Keratinocyte (primary cell): ENCODE results near the gene NXN. TPM values are rescaled to one million over a fixed set of nuclear protein-coding genes. Genes with fewer than 3 reads are reported as not detected.
A peak's percentile ranks its signal among the peaks of the same experiment; 100 is the strongest.

Experiments used
- DNase-seq: peaks from one replicate; pipeline ENCODE4 v3.0.0-alpha.2; 2011; ENCODE audit warnings: low read depth, missing footprints, low spot score
- FAIRE-seq: peaks from 2 replicates; lab custom pipeline; 2011; peaks lifted over from hg19 to GRCh38; lab: Jason Lieb, UNC
- H2AFZ ChIP-seq: 2 replicates; pipeline ENCODE4 v1.6.0; 2012; ENCODE audit warnings: low read length, control low read depth, inconsistent platforms; ENCODE audit not compliant: control insufficient read depth
- H3K27ac ChIP-seq: 2 replicates; pipeline ENCODE4 v1.5.1; 2011; ENCODE audit warnings: low read length; ENCODE audit not compliant: control insufficient read depth, insufficient read depth
- H3K27me3 ChIP-seq: 3 replicates; pipeline ENCODE4 v1.6.0; 2011; ENCODE audit warnings: low read length; ENCODE audit not compliant: control insufficient read depth, insufficient read depth; ENCODE audit errors: extremely low read depth
- H3K36me3 ChIP-seq, 2 experiments: 2 replicates in 1 of 2; 3 replicates in 1 of 2; pipeline ENCODE4 v1.5.1; 2011; ENCODE audit warnings: low read length in 2 of 2, mild to moderate bottlenecking in 1 of 2; ENCODE audit not compliant: control insufficient read depth in 2 of 2, insufficient read depth in 2 of 2; ENCODE audit errors: extremely low read depth in 1 of 2
- H3K4me1 ChIP-seq: 3 replicates; pipeline ENCODE4 v1.5.1; 2011; ENCODE audit warnings: low read length; ENCODE audit not compliant: control insufficient read depth, insufficient read depth; ENCODE audit errors: extremely low read depth
- H3K4me2 ChIP-seq: 3 replicates; pipeline ENCODE4 v1.6.0; 2011; ENCODE audit warnings: low read depth, low read length; ENCODE audit not compliant: control insufficient read depth, insufficient read depth; ENCODE audit errors: extremely low read depth
- H3K4me3 ChIP-seq, 3 experiments: fragments of 200-600 bp in 1 of 3; sonication (generic) in 1 of 3; 2 replicates in 2 of 3; 3 replicates in 1 of 3; pipeline ENCODE4 v1.5.1; 2011 to 2016; ENCODE audit warnings: low read length in 3 of 3, mild to moderate bottlenecking in 3 of 3, control low read depth in 2 of 3, inconsistent platforms in 1 of 3, low read depth in 1 of 3, mixed read lengths in 1 of 3, mixed run types in 1 of 3, moderate library complexity in 1 of 3; ENCODE audit not compliant: control insufficient read depth in 2 of 3, insufficient read depth in 2 of 3; ENCODE audit errors: extremely low read depth in 1 of 3
- H3K79me2 ChIP-seq: 2 replicates; pipeline ENCODE4 v1.6.0; 2012; ENCODE audit warnings: low read length; ENCODE audit not compliant: control insufficient read depth, insufficient read depth
- H3K9ac ChIP-seq: 3 replicates; pipeline ENCODE4 v1.6.0; 2011; ENCODE audit warnings: low read length; ENCODE audit not compliant: control insufficient read depth, insufficient read depth; ENCODE audit errors: extremely low read depth
- H3K9me1 ChIP-seq: 3 replicates; pipeline ENCODE4 v1.6.0; 2011; ENCODE audit warnings: low read length; ENCODE audit not compliant: control insufficient read depth, insufficient read depth; ENCODE audit errors: extremely low read depth
- H3K9me3 ChIP-seq: 2 replicates; pipeline ENCODE4 v1.5.1; 2012; ENCODE audit warnings: low read depth, low read length; ENCODE audit not compliant: control insufficient read depth
- H4K20me1 ChIP-seq: 3 replicates; pipeline ENCODE4 v1.6.0; 2011; ENCODE audit warnings: low read length; ENCODE audit not compliant: control insufficient read depth, insufficient read depth; ENCODE audit errors: extremely low read depth
- EZH2 ChIP-seq: IDR thresholded peaks from one replicate; pipeline ENCODE4 v1.6.1; 2012; ENCODE audit warnings: inconsistent platforms, mild to moderate bottlenecking, low read length, moderate library complexity
- dilution Hi-C: fragments of 300-500 bp; cut with MboI; formaldehyde crosslinking; loops from one replicate; pipeline ENCODE4 v1.7.0; 2020; ENCODE audit warnings: low sequenced_read_pairs; ENCODE audit not compliant: extremely low pct_ligation_motif_present
- polyA plus RNA-seq, 5 experiments: library from polyadenylated mRNA; depleted of rRNA in 3 of 5; stranded (reverse) in 3 of 5; stranded (forward) in 1 of 5; unstranded in 1 of 5; fragments of >200 nt; gene quantifications; 1 replicate in 1 of 5; 2 replicates in 3 of 5; 3 replicates in 1 of 5; pipeline versions ENCODE4 v1.2.1 to v1.2.3, GENCODE V29; 2011 to 2012; ENCODE audit warnings: missing spikeins in 2 of 5, low read depth in 1 of 5, low replicate concordance in 1 of 5
- TF ChIP-seq, protein P1 (sequence below), 3 experiments: IDR thresholded peaks in 1 of 3; conservative IDR thresholded peaks in 1 of 3; optimal IDR thresholded peaks in 1 of 3; 2 replicates in 2 of 3; 3 replicates in 1 of 3; pipeline versions ENCODE3 to v1.5.1; 2011; ENCODE audit warnings: low read length in 3 of 3, mild to moderate bottlenecking in 3 of 3, moderate library complexity in 2 of 3, control low read depth in 1 of 3, inconsistent platforms in 1 of 3; ENCODE audit not compliant: insufficient read depth in 2 of 3; ENCODE audit errors: extremely low read depth in 1 of 3

Gene NXN
- polyA plus RNA-seq, 1 donor (not counting 4 experiments of a cell fraction or from before 2014, with no cell fraction given) = 94.4 TPM

DNA sequence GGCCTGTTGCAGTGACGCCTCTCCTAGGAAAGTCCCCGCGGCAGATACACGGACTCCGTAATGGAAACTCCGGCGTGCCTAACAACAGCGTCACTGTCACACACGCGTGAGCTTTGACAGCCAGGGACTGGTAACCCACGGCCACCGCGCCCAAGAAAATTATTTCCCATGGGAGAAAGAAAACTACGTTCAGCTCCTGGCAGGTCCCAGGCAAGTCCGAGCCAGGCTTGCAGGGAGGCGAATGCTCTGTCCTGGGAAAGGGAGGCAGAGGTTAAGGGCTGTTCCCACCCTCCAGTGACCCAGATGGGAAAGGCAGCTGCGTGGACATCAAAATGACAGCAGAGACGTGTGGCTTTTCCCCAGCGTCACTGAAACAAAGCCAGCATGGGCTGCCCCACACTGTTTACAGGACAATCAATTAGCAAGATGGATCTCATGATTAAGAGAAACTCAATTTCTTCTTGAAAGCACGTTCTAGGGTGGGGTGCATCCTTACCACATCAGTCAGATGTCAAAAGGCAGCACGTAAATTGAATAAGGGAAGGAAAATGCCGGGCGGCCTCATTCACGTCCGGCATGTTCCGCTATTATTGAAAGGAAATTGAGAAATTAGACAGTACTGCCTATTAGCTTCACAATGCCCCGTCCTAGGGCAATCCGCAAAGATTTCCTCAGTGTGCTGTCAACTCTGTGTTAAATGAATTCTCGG lies 82.5 kb downstream of the NXN start:
- H3K79me2 ChIP-seq = peaks cover 70% of the 10 kb centered on the region
- H2AFZ ChIP-seq = no peak overlapping the region
- dilution Hi-C loops = no loop called here
- TF ChIP-seq, protein P1, sequence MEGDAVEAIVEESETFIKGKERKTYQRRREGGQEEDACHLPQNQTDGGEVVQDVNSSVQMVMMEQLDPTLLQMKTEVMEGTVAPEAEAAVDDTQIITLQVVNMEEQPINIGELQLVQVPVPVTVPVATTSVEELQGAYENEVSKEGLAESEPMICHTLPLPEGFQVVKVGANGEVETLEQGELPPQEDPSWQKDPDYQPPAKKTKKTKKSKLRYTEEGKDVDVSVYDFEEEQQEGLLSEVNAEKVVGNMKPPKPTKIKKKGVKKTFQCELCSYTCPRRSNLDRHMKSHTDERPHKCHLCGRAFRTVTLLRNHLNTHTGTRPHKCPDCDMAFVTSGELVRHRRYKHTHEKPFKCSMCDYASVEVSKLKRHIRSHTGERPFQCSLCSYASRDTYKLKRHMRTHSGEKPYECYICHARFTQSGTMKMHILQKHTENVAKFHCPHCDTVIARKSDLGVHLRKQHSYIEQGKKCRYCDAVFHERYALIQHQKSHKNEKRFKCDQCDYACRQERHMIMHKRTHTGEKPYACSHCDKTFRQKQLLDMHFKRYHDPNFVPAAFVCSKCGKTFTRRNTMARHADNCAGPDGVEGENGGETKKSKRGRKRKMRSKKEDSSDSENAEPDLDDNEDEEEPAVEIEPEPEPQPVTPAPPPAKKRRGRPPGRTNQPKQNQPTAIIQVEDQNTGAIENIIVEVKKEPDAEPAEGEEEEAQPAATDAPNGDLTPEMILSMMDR (optimal IDR thresholded peaks at IDR 0.05 in 1 of 3, IDR thresholded peaks at IDR 0.05 in 1 of 3, conservative IDR thresholded peaks at IDR 0.05 in 1 of 3; ENCODE audit: extremely low read depth in 1 of 3, insufficient read depth in 2 of 3, low read length in 3 of 3) = no peak
- no peak for TF ChIP-seq EZH2
- DNase-seq = no peak
- H3K36me3 ChIP-seq = peaks cover 2 to 3% of the 10 kb centered on the region in 2 experiments
- H3K27me3 ChIP-seq = no peaks in the 10 kb centered on the region
- peak overlapping the region; percentile 41 for H3K9ac ChIP-seq
- H3K4me1 ChIP-seq = peaks cover 22% of the 10 kb centered on the region
- no peak overlapping the region for H3K4me2 ChIP-seq
- H4K20me1 ChIP-seq = peaks cover 3% of the 10 kb centered on the region
- no peak for FAIRE-seq
- no peak overlapping the region for H3K4me3 ChIP-seq
- H3K9me3 ChIP-seq = no peaks in the 10 kb centered on the region
- no peaks in the 10 kb centered on the region for H3K9me1 ChIP-seq
- H3K27ac ChIP-seq = peak overlapping the region; percentile 43

DNA sequence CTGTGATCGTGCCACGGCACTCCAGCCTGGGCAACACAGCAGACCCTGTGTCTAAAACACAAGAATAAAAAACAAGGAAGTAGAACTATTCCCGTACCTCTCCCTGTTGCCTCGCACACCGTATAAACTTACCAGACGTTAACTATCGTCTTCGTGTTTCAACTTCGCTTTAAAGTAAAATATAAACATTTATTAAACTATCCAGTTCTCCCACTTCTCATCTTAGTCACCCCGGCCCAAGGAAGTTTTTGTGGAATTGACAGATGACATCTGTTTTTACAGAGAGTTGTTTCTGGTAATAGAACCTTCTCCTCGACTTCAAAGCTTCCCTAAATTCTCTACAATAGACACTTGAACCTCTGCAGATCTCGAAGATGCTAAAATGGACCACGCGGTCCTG lies 83.1 kb downstream of the NXN start:
- peaks cover 2 to 3% of the 10 kb centered on the region in 2 experiments for H3K36me3 ChIP-seq
- H3K27me3 ChIP-seq = no peaks in the 10 kb centered on the region
- H4K20me1 ChIP-seq = peaks cover 7% of the 10 kb centered on the region
- TF ChIP-seq EZH2 = no peak
- TF ChIP-seq, protein P1 (optimal IDR thresholded peaks at IDR 0.05 in 1 of 3, IDR thresholded peaks at IDR 0.05 in 1 of 3, conservative IDR thresholded peaks at IDR 0.05 in 1 of 3; ENCODE audit: extremely low read depth in 1 of 3, insufficient read depth in 2 of 3, low read length in 3 of 3) = no peak
- FAIRE-seq (no peak), DNase-seq (no peak)
- H3K79me2 ChIP-seq = peaks cover 71% of the 10 kb centered on the region
- no peak overlapping the region for H3K4me3 ChIP-seq
- H3K9me3 ChIP-seq = no peaks in the 10 kb centered on the region
- no peak overlapping the region for H3K4me2 ChIP-seq
- dilution Hi-C loops = no loop called here
- no peaks in the 10 kb centered on the region for H3K9me1 ChIP-seq
- peaks cover 16% of the 10 kb centered on the region for H3K4me1 ChIP-seq
- peak overlapping the region; percentile 43 for H3K27ac ChIP-seq
- H3K9ac ChIP-seq = no peak overlapping the region
- no peak overlapping the region for H2AFZ ChIP-seq
